CD4-positive, alpha-beta T cell treated with Interleukin-1 beta for 1 hour (primary cell): ENCODE data around the gene TMEM69.
"Not testable (repeated sequence)": the region's sequence is repeated elsewhere in the genome, so short reads cannot be mapped to it uniquely, and the experiment has no call there.

Experiments used
- DNase-seq, 2 donors: peaks; one replicate each; pipeline ENCODE4 v3.0.0-alpha.2; 2020 to 2022

The TMEM69 gene

GRCh38 chr1:45687754-45688740 lies at the start of gene TMEM69:
Gene TMEM69, plus strand, starts transcription at chr1:45688181. Its CDS starts 2,888 bp downstream, at chr1:45691069.
- DNase-seq: peak; percentile 82 to 89

GRCh38 chr1:45640293-45640692 lies 47.7 kb upstream of the TMEM69 start:
- no peak for DNase-seq

GRCh38 chr1:45643321-45643720 lies 44.7 kb upstream of the TMEM69 start:
- no peak for DNase-seq

GRCh38 chr1:45643978-45644377 lies 44.0 kb upstream of the TMEM69 start:
- DNase-seq: no peak

GRCh38 chr1:45644661-45645060 lies 43.3 kb upstream of the TMEM69 start:
- DNase-seq: no peak

GRCh38 chr1:45647248-45648021 lies 40.5 kb upstream of the TMEM69 start:
- peak in 1 of 2 donors; percentile 16 for DNase-seq

GRCh38 chr1:45654540-45655280 lies 33.3 kb upstream of the TMEM69 start:
- DNase-seq: no peak

GRCh38 chr1:45656573-45657226 lies 31.3 kb upstream of the TMEM69 start:
- no peak for DNase-seq

GRCh38 chr1:45658171-45658570 lies 29.8 kb upstream of the TMEM69 start:
- DNase-seq: no peak

GRCh38 chr1:45659222-45659621 lies 28.8 kb upstream of the TMEM69 start:
- DNase-seq: no peak

- no peak for DNase-seq
These were observed 27.6 kb upstream of the TMEM69 start for GRCh38 chr1:45660336-45660735.

GRCh38 chr1:45666836-45667235 lies 21.1 kb upstream of the TMEM69 start:
- no peak for DNase-seq

- DNase-seq: no peak
These were observed 20.5 kb upstream of the TMEM69 start for GRCh38 chr1:45667321-45668111.

GRCh38 chr1:45668526-45668925 lies 19.5 kb upstream of the TMEM69 start:
- no peak for DNase-seq

- no peak for DNase-seq
These were observed 18.6 kb upstream of the TMEM69 start for GRCh38 chr1:45669379-45669778.

GRCh38 chr1:45669859-45670655 lies 17.9 kb upstream of the TMEM69 start:
- DNase-seq: no peak

- DNase-seq: no peak
These were observed 14.0 kb upstream of the TMEM69 start for GRCh38 chr1:45673956-45674355.

GRCh38 chr1:45674478-45674877 lies 13.5 kb upstream of the TMEM69 start:
- no peak for DNase-seq

GRCh38 chr1:45676553-45676952 lies 11.4 kb upstream of the TMEM69 start:
- not testable (repeated sequence) for DNase-seq

GRCh38 chr1:45677751-45678245 lies 10.2 kb upstream of the TMEM69 start:
- DNase-seq: no peak

GRCh38 chr1:45678489-45678888 lies 9.5 kb upstream of the TMEM69 start:
- DNase-seq: no peak
